ENCODE measurements around the gene GPATCH8. TPM values are rescaled to one million over a fixed set of nuclear protein-coding genes. Genes with fewer than 3 reads are reported as not detected.
A peak's percentile ranks its signal among the peaks of the same experiment; 100 is the strongest.

Gene GPATCH8
- total and polyA plus RNA-seq, 10 of the 15 experiments (the other 5 are each of a cell fraction or from before 2014, with no cell fraction given): 11.7 to 45.1 (median 21.3) TPM

GRCh38 chr17:44409309-44410028 lies 93.7 kb downstream of the GPATCH8 start:
- SMC1A ChIA-PET (ENCODE audit: uncharacterized antibody, unreplicated experiment): interaction anchor here (1.0 to 1.8 kb wide), 2 partner anchors 9 to 114 kb away, joined by 4 read pairs; no protein-coding TSS in a partner anchor
- TF ChIP-seq RFX5 (IDR thresholded peaks at IDR 0.05; ENCODE audit: low read depth, low read length) (no peak), STAT1 (conservative IDR thresholded peaks at IDR 0.05) (no peak), EZH2 (IDR thresholded peaks at IDR 0.05; ENCODE audit: borderline replicate concordance, control insufficient read depth, low read depth, low read length) (no peak)
- TF ChIP-seq, protein P1, sequence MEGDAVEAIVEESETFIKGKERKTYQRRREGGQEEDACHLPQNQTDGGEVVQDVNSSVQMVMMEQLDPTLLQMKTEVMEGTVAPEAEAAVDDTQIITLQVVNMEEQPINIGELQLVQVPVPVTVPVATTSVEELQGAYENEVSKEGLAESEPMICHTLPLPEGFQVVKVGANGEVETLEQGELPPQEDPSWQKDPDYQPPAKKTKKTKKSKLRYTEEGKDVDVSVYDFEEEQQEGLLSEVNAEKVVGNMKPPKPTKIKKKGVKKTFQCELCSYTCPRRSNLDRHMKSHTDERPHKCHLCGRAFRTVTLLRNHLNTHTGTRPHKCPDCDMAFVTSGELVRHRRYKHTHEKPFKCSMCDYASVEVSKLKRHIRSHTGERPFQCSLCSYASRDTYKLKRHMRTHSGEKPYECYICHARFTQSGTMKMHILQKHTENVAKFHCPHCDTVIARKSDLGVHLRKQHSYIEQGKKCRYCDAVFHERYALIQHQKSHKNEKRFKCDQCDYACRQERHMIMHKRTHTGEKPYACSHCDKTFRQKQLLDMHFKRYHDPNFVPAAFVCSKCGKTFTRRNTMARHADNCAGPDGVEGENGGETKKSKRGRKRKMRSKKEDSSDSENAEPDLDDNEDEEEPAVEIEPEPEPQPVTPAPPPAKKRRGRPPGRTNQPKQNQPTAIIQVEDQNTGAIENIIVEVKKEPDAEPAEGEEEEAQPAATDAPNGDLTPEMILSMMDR (IDR thresholded peaks at IDR 0.05 in 2 of 3, conservative IDR thresholded peaks at IDR 0.05 in 1 of 3; ENCODE audit: control insufficient read depth in 2 of 3, extremely low read depth in 1 of 3, insufficient read depth in 1 of 3, low read depth in 3 of 3, low read length in 3 of 3): peak in 2 of 3 experiments; percentile 19 to 29; a peak in 2 of 6 replicates
- Histone ChIP-seq H2AFZ (ENCODE audit: control insufficient read depth, low read depth, low read length) (no peak overlapping the region), H3K4me3 (no peak overlapping the region), H3K79me2 (ENCODE audit: control insufficient read depth, insufficient read depth, low read length) (no peaks in the 10 kb centered on the region), H3K27ac (ENCODE audit: control insufficient read depth, insufficient read depth) (peak overlapping the region; percentile 3; the same call in 1 of the 2 replicates), H4K20me1 (ENCODE audit: control insufficient read depth, insufficient read depth) (no peaks in the 10 kb centered on the region), H3K4me1 (ENCODE audit: control insufficient read depth, insufficient read depth, low read length) (peaks cover 16% of the 10 kb centered on the region), H3K4me2 (ENCODE audit: control insufficient read depth, insufficient read depth) (no peak overlapping the region), H3K9me3 (replicated peaks; ENCODE audit: control insufficient read depth, insufficient read depth, low read length) (no peaks in the 10 kb centered on the region; the same call in 1 of the 3 replicates), H3K27me3 (replicated peaks in 1 of 2; ENCODE audit: control insufficient read depth in 2 of 2, insufficient read depth in 2 of 2, low read length in 1 of 2) (no peaks in the 10 kb centered on the region), H3K36me3 (ENCODE audit: control insufficient read depth in 2 of 2, insufficient read depth in 2 of 2, low read length in 1 of 2) (0 out of 4 replicates have a peak, but pooled peaks cover 0 to 3% of the 10 kb centered on the region in 2 experiments), H3K9ac (ENCODE audit: control insufficient read depth, insufficient read depth, low read length) (no peak overlapping the region)
- POLR2A ChIA-PET: no interaction called here
- RAD21 ChIA-PET (ENCODE audit: unreplicated experiment): no interaction called here
- CTCF ChIA-PET: interaction anchor here (0.5 kb wide), 1 partner anchor 158 kb away, joined by 5 read pairs; no protein-coding TSS in a partner anchor
- 75% methylated on average over 7 of the region's 7 CpGs for WGBS (ENCODE audit: insufficient coverage, insufficient replicate concordance, low lambda C conversion rate, missing lambda C conversion rate)
- no peak for DNase-seq (ENCODE audit: low read depth, low spot score)
- no TSS peak for BruUV-seq (replicated peaks)
- peak; percentile 93 for FAIRE-seq
- peak; percentile 38 for ATAC-seq
- intact Hi-C loops (cut with micrococcal nuclease; ENCODE audit: unreplicated experiment) (no loop called here), in situ Hi-C loops (cut with MboI) (no loop called here)

Data from GM12878 (cell line).